ENCODE results near the gene SAYSD1.
"Not testable (repeated sequence)": the region's sequence is repeated elsewhere in the genome, so short reads cannot be mapped to it uniquely, and the experiment has no call there.

The SAYSD1 gene

DNA sequence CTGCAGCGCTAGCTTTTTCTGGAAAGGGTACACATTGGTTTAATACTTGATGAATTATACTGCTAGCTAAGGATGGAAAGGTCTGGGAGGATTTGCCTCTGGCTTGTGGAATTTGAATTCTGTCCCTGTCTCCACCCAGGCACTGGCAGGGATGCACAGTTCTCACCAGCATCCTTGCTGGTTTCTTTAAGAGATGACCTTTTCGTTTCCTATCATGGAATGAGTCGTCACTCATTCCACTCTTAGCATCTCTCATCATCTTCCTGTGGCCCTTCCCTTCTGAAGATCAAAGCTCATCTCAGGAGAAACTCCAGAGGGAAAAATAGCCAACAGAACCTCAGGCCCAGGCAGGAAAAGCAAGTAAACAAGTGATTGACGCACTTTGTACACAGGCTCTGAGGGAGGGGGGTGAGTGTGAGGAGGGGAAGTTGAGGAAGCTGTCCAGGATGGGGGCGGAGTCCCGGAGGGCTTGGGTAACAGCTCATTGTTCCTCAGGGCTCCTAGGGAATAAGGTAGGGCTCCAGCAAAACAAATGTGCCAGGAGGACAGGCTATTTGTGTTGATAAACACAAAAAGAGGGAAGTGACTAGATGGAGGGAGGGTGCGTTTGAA is 25.7 kb upstream of the SAYSD1 start:
- Histone ChIP-seq H3K9me2 (replicated peaks; ENCODE audit: control insufficient read depth, low read length) (no peaks in the 10 kb centered on the region), H3K27me3 (ENCODE audit: control insufficient read depth, low read length) (peaks cover 3% of the 10 kb centered on the region; the same call in 1 of the 2 replicates), H3K79me2 (ENCODE audit: control insufficient read depth, low read length) (no peaks in the 10 kb centered on the region), H3K4me2 (ENCODE audit: low read length) (no peak overlapping the region), H3K36me3 (ENCODE audit: control insufficient read depth, low read length) (no peaks in the 10 kb centered on the region), H3K4me3 (ENCODE audit: low read length) (no peak overlapping the region), H3K4me1 (ENCODE audit: control insufficient read depth, low read length) (no peaks in the 10 kb centered on the region), H3K27ac (ENCODE audit: low read depth, low read length) (no peak overlapping the region), H3F3A (ENCODE audit: control insufficient read depth, insufficient read depth) (no peaks in the 10 kb centered on the region), H3K9me3 (ENCODE audit: control insufficient read depth, insufficient read depth, low read length) (no peaks in the 10 kb centered on the region), H4K20me1 (ENCODE audit: control insufficient read depth, insufficient read depth, low read depth, low read length) (no peaks in the 10 kb centered on the region)
- TF ChIP-seq EZH2phosphoT487 (IDR thresholded peaks at IDR 0.05; ENCODE audit: borderline replicate concordance, low read length) = no peak
- TF ChIP-seq, protein P1, sequence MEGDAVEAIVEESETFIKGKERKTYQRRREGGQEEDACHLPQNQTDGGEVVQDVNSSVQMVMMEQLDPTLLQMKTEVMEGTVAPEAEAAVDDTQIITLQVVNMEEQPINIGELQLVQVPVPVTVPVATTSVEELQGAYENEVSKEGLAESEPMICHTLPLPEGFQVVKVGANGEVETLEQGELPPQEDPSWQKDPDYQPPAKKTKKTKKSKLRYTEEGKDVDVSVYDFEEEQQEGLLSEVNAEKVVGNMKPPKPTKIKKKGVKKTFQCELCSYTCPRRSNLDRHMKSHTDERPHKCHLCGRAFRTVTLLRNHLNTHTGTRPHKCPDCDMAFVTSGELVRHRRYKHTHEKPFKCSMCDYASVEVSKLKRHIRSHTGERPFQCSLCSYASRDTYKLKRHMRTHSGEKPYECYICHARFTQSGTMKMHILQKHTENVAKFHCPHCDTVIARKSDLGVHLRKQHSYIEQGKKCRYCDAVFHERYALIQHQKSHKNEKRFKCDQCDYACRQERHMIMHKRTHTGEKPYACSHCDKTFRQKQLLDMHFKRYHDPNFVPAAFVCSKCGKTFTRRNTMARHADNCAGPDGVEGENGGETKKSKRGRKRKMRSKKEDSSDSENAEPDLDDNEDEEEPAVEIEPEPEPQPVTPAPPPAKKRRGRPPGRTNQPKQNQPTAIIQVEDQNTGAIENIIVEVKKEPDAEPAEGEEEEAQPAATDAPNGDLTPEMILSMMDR (IDR thresholded peaks at IDR 0.05; ENCODE audit: low read depth, low read length, poor library complexity, severe bottlenecking) = no peak

DNA sequence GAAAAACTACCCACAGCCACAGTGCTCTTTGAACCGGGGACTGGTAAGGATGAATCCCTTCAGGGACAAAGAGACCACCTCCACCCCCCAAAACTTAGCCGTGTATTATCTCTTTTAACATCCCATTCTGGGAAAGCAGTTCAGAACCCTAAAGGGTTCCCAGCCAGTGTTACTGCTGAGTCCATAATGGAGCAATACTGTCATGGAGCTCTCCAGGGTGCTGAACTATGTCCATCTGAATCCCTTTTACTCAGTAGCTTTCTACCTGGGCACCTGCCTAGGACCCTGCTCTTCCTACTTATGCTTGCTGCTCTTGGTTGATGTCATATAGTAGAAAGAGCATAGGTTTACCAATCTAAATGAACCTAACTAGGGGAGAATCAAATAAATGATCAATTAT is 22.3 kb upstream of the SAYSD1 start:
- peaks cover 3% of the 10 kb centered on the region; the same call in 1 of the 2 replicates for H3K27me3 ChIP-seq (ENCODE audit: control insufficient read depth, low read length)
- no peaks in the 10 kb centered on the region for H3K36me3 ChIP-seq (ENCODE audit: control insufficient read depth, low read length)
- no peak overlapping the region for H3K4me3 ChIP-seq (ENCODE audit: low read length)
- no peaks in the 10 kb centered on the region for H3F3A ChIP-seq (ENCODE audit: control insufficient read depth, insufficient read depth)
- no peaks in the 10 kb centered on the region for H3K79me2 ChIP-seq (ENCODE audit: control insufficient read depth, low read length)
- no peaks in the 10 kb centered on the region for H3K4me1 ChIP-seq (ENCODE audit: control insufficient read depth, low read length)
- H4K20me1 ChIP-seq (ENCODE audit: control insufficient read depth, insufficient read depth, low read depth, low read length) = no peaks in the 10 kb centered on the region
- H3K9me2 ChIP-seq (replicated peaks; ENCODE audit: control insufficient read depth, low read length) = no peaks in the 10 kb centered on the region
- H3K27ac ChIP-seq (ENCODE audit: low read depth, low read length) = no peak overlapping the region
- TF ChIP-seq EZH2phosphoT487 (IDR thresholded peaks at IDR 0.05; ENCODE audit: borderline replicate concordance, low read length) = no peak
- TF ChIP-seq, protein P1 (IDR thresholded peaks at IDR 0.05; ENCODE audit: low read depth, low read length, poor library complexity, severe bottlenecking) = no peak
- H3K9me3 ChIP-seq (ENCODE audit: control insufficient read depth, insufficient read depth, low read length) = no peaks in the 10 kb centered on the region
- H3K4me2 ChIP-seq (ENCODE audit: low read length) = no peak overlapping the region

DNA sequence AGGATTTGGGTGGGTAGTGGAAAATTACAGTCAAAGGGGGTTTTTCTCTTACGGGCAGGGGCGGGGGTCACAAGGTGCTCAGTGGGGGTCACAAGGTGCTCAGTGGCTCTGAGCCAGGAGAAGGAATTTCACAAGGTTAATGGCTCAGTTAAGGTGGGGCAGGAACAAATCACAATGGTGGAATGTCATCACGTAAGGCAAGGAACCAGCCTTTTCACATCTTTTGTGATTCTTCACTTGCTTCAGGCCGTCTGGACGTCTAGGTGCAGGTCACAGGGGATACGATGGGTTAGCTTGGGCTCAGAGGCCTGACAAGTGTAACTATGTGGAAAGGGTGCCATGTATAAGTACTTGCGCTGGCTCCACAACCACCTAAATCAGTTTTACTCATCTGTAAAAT is 21.2 kb upstream of the SAYSD1 start:
- not testable (repeated sequence) for H3K4me1 ChIP-seq (ENCODE audit: control insufficient read depth, low read length); H3K4me3 ChIP-seq (ENCODE audit: low read length); H3F3A ChIP-seq (ENCODE audit: control insufficient read depth, insufficient read depth); H3K4me2 ChIP-seq (ENCODE audit: low read length); H3K9me2 ChIP-seq (replicated peaks; ENCODE audit: control insufficient read depth, low read length); H3K79me2 ChIP-seq (ENCODE audit: control insufficient read depth, low read length); H3K9me3 ChIP-seq (ENCODE audit: control insufficient read depth, insufficient read depth, low read length); H3K27ac ChIP-seq (ENCODE audit: low read depth, low read length); H3K27me3 ChIP-seq (ENCODE audit: control insufficient read depth, low read length); H3K36me3 ChIP-seq (ENCODE audit: control insufficient read depth, low read length); H4K20me1 ChIP-seq (ENCODE audit: control insufficient read depth, insufficient read depth, low read depth, low read length)

DNA sequence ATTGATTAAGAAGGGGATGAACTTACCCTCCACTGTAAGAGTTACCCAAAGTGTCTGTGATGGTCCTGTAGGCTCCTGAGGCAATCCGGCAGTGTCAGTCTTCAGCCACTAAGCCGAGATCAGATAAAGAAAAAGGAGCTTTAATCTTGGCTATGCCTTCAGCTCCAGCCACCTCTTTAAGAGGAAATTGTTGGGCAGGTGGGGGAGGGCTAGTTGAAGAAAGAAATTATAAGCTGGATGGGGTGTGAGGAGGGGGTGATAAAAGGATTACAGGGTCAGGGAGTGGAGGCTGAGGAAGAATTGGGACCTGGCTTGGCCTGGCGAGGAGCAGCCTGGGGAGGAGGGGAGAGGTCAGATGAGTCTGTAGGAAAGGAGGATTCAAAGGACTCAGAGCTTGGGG is 19.8 kb upstream of the SAYSD1 start:
- H3K27ac ChIP-seq (ENCODE audit: low read depth, low read length); H3K4me2 ChIP-seq (ENCODE audit: low read length); H3K9me2 ChIP-seq (replicated peaks; ENCODE audit: control insufficient read depth, low read length); H3K4me3 ChIP-seq (ENCODE audit: low read length); H3K79me2 ChIP-seq (ENCODE audit: control insufficient read depth, low read length); H3K4me1 ChIP-seq (ENCODE audit: control insufficient read depth, low read length); H3K9me3 ChIP-seq (ENCODE audit: control insufficient read depth, insufficient read depth, low read length); H4K20me1 ChIP-seq (ENCODE audit: control insufficient read depth, insufficient read depth, low read depth, low read length); H3K36me3 ChIP-seq (ENCODE audit: control insufficient read depth, low read length); H3K27me3 ChIP-seq (ENCODE audit: control insufficient read depth, low read length); H3F3A ChIP-seq (ENCODE audit: control insufficient read depth, insufficient read depth): not testable (repeated sequence)
